K562 (cell line): Measurements from ENCODE around the gene JPH3.

Source experiments
- EZH2 ChIP-seq: IDR thresholded peaks from 2 replicates; pipeline ENCODE4 v1.6.1; 2012; ENCODE audit warnings: low read depth, mild to moderate bottlenecking, inconsistent platforms, low read length, borderline replicate concordance
- MXI1 ChIP-seq: IDR thresholded peaks from 2 replicates; pipeline ENCODE4 v1.6.1; 2011; ENCODE audit warnings: low read depth, mild to moderate bottlenecking, improper control_type of control experiment, low read length
- NBN ChIP-seq: fragments of 450-650 bp; IDR thresholded peaks from 2 replicates; pipeline ENCODE4 v1.6.1; 2016; ENCODE audit warnings: low read depth, mild to moderate bottlenecking
- RAD21 ChIP-seq, 2 experiments: fragments of 250-450 bp in 1 of 2; fragments of 450-650 bp in 1 of 2; sonication (Bioruptor Pico) in 1 of 2; formaldehyde crosslinking in 1 of 2; IDR thresholded peaks in 1 of 2; conservative IDR thresholded peaks in 1 of 2; 2 replicates each; pipeline versions ENCODE4 v1.4.0 to v1.8.0; 2020 to 2022; ENCODE audit warnings: mild to moderate bottlenecking in 2 of 2, moderate library complexity in 1 of 2
- RBBP5 ChIP-seq: fragments of 200-600 bp; sonication (generic); IDR thresholded peaks from 2 replicates; pipeline ENCODE4 v1.6.1; 2012; ENCODE audit warnings: borderline replicate concordance, mild to moderate bottlenecking, low read length, control low read depth, inconsistent platforms; ENCODE audit not compliant: insufficient read depth, poor library complexity, severe bottlenecking
- SAFB2 ChIP-seq: fragments of 200-400 bp; formaldehyde crosslinking; IDR thresholded peaks from 2 replicates; pipeline ENCODE4 v1.6.1; 2018; ENCODE audit warnings: borderline replicate concordance, low read length, low read depth, moderate library complexity; ENCODE audit not compliant: severe bottlenecking
- SMAD1 ChIP-seq: fragments of 150-350 bp; IDR thresholded peaks from 2 replicates; pipeline ENCODE4 v1.6.1; 2014; ENCODE audit warnings: low read length, low read depth; ENCODE audit not compliant: partially characterized antibody
- ZZZ3 ChIP-seq: fragments of 450-650 bp; IDR thresholded peaks from 2 replicates; pipeline ENCODE4 v1.6.1; 2016; ENCODE audit warnings: antibody characterized with exemption, mild to moderate bottlenecking, moderate library complexity
- TF ChIP-seq, protein P1 (sequence below), 2 experiments: fragments of 450-650 bp; conservative IDR thresholded peaks; 2 replicates each; pipeline ENCODE4 v1.6.1; 2017; ENCODE audit warnings: mild to moderate bottlenecking in 2 of 2, moderate library complexity in 2 of 2
- TF ChIP-seq, protein P2 (sequence below), 3 experiments: fragments of 200-800 bp in 1 of 3; fragments of 250-450 bp in 1 of 3; fragments of 450-650 bp in 1 of 3; sonication (Bioruptor Pico) in 1 of 3; sonication (Bioruptor generic) in 1 of 3; formaldehyde crosslinking in 1 of 3; IDR thresholded peaks; 2 replicates each; pipeline versions ENCODE4 v1.6.1 to v1.8.0; 2016 to 2022; ENCODE audit warnings: mild to moderate bottlenecking in 2 of 3, missing genetic modification characterization in 2 of 3, missing compliant biosample characterization in 1 of 3, moderate library complexity in 1 of 3
- TF ChIP-seq, protein P3 (sequence below): sonication (generic); formaldehyde crosslinking; IDR thresholded peaks from 2 replicates; pipeline ENCODE4 v1.8.1; 2023; ENCODE audit warnings: mild to moderate bottlenecking, missing genetic modification reagents

DNA sequence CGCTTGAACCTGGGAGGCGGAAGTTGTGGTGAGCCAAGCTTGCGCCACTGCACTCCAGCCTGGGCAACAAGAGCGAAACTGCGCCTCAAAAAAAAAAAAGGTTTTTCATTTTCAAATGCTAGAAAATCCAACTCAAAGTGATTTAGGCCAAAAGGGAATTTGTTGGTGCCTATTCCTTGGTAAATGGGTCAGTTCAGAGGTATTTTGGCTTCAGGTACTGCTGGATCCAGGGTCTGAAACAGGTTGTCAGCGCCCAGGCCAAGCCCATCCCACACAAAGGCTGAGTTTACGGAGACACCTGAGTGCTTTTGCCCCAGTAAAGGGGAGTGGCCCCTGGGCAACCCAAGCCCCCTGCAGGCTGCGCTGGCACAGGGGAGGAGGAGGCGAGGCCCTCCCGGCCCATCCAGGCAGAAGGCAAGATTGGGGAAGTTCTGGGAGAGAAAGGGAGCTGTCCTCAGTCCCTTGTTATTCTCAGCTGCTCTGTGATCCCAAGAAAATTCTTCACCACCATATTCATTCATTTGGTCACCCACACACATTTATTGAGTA, 8.5 kb upstream of the JPH3 start:
- TF ChIP-seq ZZZ3 (no peak), RBBP5 (no peak), NBN (no peak), SAFB2 (no peak), EZH2 (no peak), SMAD1 (no peak), RAD21 (CRISPR knock-in tag; conservative IDR thresholded peaks at IDR 0.05 in 1 of 2, IDR thresholded peaks at IDR 0.05 in 1 of 2) (no peak), MXI1 (no peak)
- TF ChIP-seq, protein P1, sequence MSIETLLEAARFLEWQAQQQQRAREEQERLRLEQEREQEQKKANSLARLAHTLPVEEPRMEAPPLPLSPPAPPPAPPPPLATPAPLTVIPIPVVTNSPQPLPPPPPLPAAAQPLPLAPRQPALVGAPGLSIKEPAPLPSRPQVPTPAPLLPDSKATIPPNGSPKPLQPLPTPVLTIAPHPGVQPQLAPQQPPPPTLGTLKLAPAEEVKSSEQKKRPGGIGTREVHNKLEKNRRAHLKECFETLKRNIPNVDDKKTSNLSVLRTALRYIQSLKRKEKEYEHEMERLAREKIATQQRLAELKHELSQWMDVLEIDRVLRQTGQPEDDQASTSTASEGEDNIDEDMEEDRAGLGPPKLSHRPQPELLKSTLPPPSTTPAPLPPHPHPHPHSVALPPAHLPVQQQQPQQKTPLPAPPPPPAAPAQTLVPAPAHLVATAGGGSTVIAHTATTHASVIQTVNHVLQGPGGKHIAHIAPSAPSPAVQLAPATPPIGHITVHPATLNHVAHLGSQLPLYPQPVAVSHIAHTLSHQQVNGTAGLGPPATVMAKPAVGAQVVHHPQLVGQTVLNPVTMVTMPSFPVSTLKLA (conservative IDR thresholded peaks at IDR 0.05): no peak
- TF ChIP-seq, protein P2, sequence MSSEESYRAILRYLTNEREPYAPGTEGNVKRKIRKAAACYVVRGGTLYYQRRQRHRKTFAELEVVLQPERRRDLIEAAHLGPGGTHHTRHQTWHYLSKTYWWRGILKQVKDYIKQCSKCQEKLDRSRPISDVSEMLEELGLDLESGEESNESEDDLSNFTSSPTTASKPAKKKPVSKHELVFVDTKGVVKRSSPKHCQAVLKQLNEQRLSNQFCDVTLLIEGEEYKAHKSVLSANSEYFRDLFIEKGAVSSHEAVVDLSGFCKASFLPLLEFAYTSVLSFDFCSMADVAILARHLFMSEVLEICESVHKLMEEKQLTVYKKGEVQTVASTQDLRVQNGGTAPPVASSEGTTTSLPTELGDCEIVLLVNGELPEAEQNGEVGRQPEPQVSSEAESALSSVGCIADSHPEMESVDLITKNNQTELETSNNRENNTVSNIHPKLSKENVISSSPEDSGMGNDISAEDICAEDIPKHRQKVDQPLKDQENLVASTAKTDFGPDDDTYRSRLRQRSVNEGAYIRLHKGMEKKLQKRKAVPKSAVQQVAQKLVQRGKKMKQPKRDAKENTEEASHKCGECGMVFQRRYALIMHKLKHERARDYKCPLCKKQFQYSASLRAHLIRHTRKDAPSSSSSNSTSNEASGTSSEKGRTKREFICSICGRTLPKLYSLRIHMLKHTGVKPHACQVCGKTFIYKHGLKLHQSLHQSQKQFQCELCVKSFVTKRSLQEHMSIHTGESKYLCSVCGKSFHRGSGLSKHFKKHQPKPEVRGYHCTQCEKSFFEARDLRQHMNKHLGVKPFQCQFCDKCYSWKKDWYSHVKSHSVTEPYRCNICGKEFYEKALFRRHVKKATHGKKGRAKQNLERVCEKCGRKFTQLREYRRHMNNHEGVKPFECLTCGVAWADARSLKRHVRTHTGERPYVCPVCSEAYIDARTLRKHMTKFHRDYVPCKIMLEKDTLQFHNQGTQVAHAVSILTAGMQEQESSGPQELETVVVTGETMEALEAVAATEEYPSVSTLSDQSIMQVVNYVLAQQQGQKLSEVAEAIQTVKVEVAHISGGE (CRISPR knock-in tag; IDR thresholded peaks at IDR 0.05): no peak
- TF ChIP-seq, protein P3, sequence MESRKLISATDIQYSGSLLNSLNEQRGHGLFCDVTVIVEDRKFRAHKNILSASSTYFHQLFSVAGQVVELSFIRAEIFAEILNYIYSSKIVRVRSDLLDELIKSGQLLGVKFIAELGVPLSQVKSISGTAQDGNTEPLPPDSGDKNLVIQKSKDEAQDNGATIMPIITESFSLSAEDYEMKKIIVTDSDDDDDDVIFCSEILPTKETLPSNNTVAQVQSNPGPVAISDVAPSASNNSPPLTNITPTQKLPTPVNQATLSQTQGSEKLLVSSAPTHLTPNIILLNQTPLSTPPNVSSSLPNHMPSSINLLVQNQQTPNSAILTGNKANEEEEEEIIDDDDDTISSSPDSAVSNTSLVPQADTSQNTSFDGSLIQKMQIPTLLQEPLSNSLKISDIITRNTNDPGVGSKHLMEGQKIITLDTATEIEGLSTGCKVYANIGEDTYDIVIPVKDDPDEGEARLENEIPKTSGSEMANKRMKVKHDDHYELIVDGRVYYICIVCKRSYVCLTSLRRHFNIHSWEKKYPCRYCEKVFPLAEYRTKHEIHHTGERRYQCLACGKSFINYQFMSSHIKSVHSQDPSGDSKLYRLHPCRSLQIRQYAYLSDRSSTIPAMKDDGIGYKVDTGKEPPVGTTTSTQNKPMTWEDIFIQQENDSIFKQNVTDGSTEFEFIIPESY (CRISPR knock-in tag): no peak
